ENCODE results near the gene RAD23A. TPM values are rescaled to one million over a fixed set of nuclear protein-coding genes. Genes with fewer than 3 reads are reported as not detected.

The RAD23A gene
- total and polyA plus RNA-seq, 9 of the 15 experiments (the other 6 are each of a cell fraction or from before 2014, with no cell fraction given), result 9.5 to 181 (median 101) TPM

DNA sequence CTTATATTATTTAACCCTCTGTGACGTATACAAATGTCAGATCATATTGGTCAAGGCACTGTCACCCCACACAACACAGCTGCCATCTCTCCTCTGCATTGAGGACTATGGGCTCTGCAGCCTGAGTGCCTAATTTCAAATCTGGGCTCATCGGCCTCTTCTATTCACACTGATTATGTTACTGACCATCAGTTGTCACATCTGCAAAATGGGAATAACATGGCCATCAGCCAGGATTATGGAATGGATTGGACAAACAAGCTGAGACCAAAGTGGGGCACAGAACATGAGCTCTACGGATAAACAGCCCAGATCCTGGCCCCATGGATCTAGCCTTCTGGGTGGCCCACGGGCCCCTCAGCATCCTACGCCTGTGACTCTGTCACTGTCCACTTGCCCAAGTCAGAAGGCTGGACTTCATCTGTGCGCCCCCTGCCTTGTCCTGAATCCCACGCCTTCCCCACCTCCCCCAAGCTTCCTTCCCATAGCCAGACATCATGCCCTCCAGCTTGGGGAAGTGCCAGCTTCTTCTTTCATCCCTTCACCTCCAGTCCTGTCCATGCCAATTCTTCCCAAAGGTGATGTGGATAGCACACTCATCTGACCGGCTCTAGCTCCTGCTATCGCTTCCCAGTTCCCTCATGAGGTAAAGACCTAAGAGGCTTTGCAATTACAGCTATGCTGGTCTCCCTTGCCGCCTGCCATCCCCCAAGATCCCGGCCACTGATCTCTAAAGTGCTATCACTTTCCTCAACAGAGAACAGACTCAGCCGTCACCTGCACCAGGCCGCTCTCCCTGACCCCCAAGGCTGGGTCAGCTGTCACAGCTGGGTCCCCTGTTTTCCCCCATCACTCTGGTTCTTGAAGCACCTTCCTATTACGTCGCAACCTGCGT, 13.0 kb upstream of the RAD23A start:
- DNase-seq (ENCODE audit: extremely low read depth in 1 of 4, low spot score in 3 of 4) (peak in 1 of 4 experiments; percentile 44), ATAC-seq (peak; percentile 13), FAIRE-seq (peak; percentile 40)
- Histone ChIP-seq H3K4me1 (replicated peaks in 1 of 2; ENCODE audit: control insufficient read depth in 2 of 2, insufficient read depth in 2 of 2, low read length in 2 of 2) (peaks cover 27 to 42% of the 10 kb centered on the region in 2 experiments), H3K4me3 (peak overlapping the region; percentile 86), H4K20me1 (replicated peaks; ENCODE audit: control insufficient read depth, insufficient read depth, low read length) (no peaks in the 10 kb centered on the region; the same call in 1 of the 2 replicates), H3K9me3 (replicated peaks; ENCODE audit: control insufficient read depth, insufficient read depth, low read depth, low read length) (no peaks in the 10 kb centered on the region), H3K36me3 (ENCODE audit: control insufficient read depth, insufficient read depth, low read length) (peaks cover 47% of the 10 kb centered on the region), H3K79me2 (ENCODE audit: control insufficient read depth, insufficient read depth, low read length) (peaks cover 54% of the 10 kb centered on the region), H2AFZ (ENCODE audit: low read depth, low read length) (no peak overlapping the region), H3K9me1 (ENCODE audit: control insufficient read depth, insufficient read depth, low read length) (no peaks in the 10 kb centered on the region), H3K27me3 (ENCODE audit: control insufficient read depth in 2 of 2, insufficient read depth in 2 of 2, low read length in 2 of 2) (no peaks in the 10 kb centered on the region), H3K9ac (ENCODE audit: insufficient read depth in 1 of 2, low read depth in 2 of 2, low read length in 2 of 2) (peak overlapping the region; percentile 94 to 97), H3K27ac (ENCODE audit: extremely low read depth, low read depth, low read length) (peak overlapping the region; percentile 96), H3K4me2 (ENCODE audit: insufficient read depth, low read length) (peak overlapping the region; percentile 98)
- intact Hi-C loops (cut with micrococcal nuclease), result no loop called here
- in situ Hi-C loops (cut with MboI), result no loop called here
- POLR2A ChIA-PET, result interaction anchor here (0.6 to 2.1 kb wide), 13 partner anchors 9 to 51 kb away, joined by 3 to 10 read pairs (median 3); partner anchors contain the start of genes DNASE2, GADD45GIP1, GCDH and RAD23A
- BruUV-seq (replicated peaks), result no TSS peak
- WGBS (ENCODE audit: insufficient coverage, low coverage, missing lambda C conversion rate), result 8% methylated on average over 16 of the region's 16 CpGs
- peak; percentile 91; the same call in 1 of the 2 replicates for TF ChIP-seq ZC3H4 (CRISPR knock-in tag; IDR thresholded peaks at IDR 0.05; ENCODE audit: borderline replicate concordance)
- TF ChIP-seq, protein P1, sequence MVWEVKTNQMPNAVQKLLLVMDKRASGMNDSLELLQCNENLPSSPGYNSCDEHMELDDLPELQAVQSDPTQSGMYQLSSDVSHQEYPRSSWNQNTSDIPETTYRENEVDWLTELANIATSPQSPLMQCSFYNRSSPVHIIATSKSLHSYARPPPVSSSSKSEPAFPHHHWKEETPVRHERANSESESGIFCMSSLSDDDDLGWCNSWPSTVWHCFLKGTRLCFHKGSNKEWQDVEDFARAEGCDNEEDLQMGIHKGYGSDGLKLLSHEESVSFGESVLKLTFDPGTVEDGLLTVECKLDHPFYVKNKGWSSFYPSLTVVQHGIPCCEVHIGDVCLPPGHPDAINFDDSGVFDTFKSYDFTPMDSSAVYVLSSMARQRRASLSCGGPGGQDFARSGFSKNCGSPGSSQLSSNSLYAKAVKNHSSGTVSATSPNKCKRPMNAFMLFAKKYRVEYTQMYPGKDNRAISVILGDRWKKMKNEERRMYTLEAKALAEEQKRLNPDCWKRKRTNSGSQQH (CRISPR knock-in tag; IDR thresholded peaks at IDR 0.05), result 0 out of 2 replicates have a peak, but pooled peaks have one; percentile 41
- TF ChIP-seq, protein P2, sequence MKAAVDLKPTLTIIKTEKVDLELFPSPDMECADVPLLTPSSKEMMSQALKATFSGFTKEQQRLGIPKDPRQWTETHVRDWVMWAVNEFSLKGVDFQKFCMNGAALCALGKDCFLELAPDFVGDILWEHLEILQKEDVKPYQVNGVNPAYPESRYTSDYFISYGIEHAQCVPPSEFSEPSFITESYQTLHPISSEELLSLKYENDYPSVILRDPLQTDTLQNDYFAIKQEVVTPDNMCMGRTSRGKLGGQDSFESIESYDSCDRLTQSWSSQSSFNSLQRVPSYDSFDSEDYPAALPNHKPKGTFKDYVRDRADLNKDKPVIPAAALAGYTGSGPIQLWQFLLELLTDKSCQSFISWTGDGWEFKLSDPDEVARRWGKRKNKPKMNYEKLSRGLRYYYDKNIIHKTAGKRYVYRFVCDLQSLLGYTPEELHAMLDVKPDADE (conservative IDR thresholded peaks at IDR 0.05; ENCODE audit: control insufficient read depth, low read depth, low read length), result peak; percentile 40; the same call in 1 of the 2 replicates
- TF ChIP-seq SRSF1 (IDR thresholded peaks at IDR 0.05; ENCODE audit: low read depth, low read length), result no peak
- TF ChIP-seq HDAC2 (IDR thresholded peaks at IDR 0.05), result 0 out of 2 replicates have a peak, but pooled peaks have one; percentile 13
- peak; percentile 70 for TF ChIP-seq RBM25 (IDR thresholded peaks at IDR 0.05; ENCODE audit: low read depth, low read length, severe bottlenecking)
- no peak for TF ChIP-seq ARID2 (IDR thresholded peaks at IDR 0.05)
- 0 out of 2 replicates have a peak, but pooled peaks have one; percentile 41 for TF ChIP-seq STAG1 (CRISPR knock-in tag; IDR thresholded peaks at IDR 0.05; ENCODE audit: borderline replicate concordance)
- no peak for TF ChIP-seq BRCA1 (IDR thresholded peaks at IDR 0.05)
- 0 out of 2 replicates have a peak, but pooled peaks have one; percentile 45 for TF ChIP-seq BRCA1 (CRISPR knock-in tag; IDR thresholded peaks at IDR 0.05)
- peak in 1 of 2 experiments; percentile 27; a peak in 1 of 4 replicates for TF ChIP-seq KDM1A (IDR thresholded peaks at IDR 0.05)
- peak; percentile 44 for TF ChIP-seq GTF2E2 (tag; IDR thresholded peaks at IDR 0.05)
- no peak for TF ChIP-seq SETDB1 (IDR thresholded peaks at IDR 0.05; ENCODE audit: low read length)
- TF ChIP-seq, protein P3, sequence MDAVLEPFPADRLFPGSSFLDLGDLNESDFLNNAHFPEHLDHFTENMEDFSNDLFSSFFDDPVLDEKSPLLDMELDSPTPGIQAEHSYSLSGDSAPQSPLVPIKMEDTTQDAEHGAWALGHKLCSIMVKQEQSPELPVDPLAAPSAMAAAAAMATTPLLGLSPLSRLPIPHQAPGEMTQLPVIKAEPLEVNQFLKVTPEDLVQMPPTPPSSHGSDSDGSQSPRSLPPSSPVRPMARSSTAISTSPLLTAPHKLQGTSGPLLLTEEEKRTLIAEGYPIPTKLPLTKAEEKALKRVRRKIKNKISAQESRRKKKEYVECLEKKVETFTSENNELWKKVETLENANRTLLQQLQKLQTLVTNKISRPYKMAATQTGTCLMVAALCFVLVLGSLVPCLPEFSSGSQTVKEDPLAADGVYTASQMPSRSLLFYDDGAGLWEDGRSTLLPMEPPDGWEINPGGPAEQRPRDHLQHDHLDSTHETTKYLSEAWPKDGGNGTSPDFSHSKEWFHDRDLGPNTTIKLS (IDR thresholded peaks at IDR 0.05; ENCODE audit: borderline replicate concordance, low read depth), result peak; percentile 3; the same call in 1 of the 2 replicates
- CTCF ChIA-PET (ENCODE audit: low intra/inter-chr PET ratio), result no interaction called here

All from K562 (cell line).